ENCODE results near the gene TLL2.
A peak's percentile ranks its signal among the peaks of the same experiment; 100 is the strongest.
"Not testable (repeated sequence)": the region's sequence is repeated elsewhere in the genome, so short reads cannot be mapped to it uniquely, and the experiment has no call there.

The TLL2 gene

DNA sequence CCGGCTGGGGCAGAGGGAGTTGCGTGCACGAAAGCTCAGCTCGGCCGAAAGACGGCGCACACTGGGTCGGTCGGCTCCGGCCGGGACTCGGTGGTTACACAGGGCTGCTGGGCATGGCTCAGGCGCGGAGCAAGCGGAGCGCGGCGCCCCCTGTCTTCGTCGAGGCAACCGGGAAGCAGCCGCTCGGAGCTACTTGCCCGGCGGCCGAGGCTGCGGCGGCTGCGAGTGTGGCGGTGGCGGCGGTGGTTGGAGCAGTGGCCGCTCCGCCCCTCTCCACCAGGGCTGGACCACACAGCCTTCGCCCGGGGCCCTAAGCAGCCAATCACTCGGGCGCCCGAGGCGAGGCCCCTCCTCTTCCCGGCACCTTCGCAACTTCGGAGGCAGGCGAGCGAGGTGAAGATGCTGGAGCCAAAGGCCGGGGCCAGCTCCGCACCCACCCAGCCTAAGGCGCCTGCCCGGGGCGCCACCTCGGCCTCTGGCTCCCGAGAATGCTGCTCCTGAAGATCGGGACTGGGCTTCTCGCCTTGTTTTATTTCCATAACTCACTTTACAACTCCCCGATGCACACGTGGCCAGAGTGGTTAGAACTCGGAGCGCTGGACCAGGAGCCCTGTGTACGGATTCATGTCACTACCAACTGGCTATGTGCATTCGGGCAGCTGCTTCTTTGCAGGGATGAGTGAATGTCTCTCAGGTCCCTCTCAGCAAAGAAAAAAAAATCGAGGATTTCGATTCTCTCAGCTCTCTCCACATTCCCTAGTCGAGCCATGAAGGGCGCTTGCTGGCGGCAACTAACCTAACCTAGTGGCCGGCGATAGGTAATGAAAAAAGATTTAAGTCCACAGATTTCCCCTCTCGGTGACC lies at the start of gene TLL2:
Gene TLL2 (minus strand): TSS at position 229 of the 864 bp plus-strand sequence. CDS start 241 bp downstream, outside the sequence.
- peak; percentile 36 for DNase-seq (ENCODE audit: low spot score)

DNA sequence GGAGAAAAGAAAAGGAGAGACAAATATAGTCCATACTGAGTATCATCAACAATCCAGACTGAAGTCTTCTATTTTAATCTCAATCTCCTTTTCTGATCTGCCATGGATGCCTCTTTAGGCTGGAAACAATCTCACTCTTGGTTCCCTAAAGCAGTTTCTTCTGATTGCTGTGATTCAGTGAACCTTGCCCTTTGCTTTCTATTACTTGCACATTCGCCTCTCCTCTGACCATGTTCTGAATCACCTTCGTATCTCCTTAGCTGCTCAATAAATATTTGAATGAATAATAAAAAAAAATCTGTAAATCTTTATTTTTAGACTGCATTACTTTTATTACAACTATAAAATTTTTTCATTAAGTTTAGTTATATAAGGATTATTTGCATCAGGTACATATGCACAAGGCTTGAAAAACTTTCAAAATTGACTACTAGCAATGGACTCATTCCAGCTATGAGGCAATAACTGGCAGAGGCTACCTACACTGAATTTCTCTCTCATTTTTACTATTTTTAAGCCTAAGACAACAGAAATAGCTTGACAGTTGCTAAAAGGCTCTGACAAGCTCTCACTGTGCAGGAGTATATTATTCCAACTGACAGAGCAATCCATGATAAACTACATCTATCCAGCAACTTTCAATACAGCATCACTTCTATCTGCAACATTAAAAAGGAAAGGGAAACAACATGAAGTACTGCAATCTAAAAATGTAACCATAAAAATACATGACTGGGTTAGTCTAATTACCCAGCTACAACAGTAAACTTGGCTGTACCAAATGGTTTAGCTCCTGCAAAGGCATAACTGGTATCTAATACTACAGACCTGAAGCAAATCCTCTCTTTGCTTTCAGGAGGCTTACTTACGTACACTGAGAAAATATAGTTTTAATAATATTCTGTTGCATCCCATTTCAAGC lies 47.5 kb upstream of the TLL2 start:
- no peak for DNase-seq (ENCODE audit: low spot score)

DNA sequence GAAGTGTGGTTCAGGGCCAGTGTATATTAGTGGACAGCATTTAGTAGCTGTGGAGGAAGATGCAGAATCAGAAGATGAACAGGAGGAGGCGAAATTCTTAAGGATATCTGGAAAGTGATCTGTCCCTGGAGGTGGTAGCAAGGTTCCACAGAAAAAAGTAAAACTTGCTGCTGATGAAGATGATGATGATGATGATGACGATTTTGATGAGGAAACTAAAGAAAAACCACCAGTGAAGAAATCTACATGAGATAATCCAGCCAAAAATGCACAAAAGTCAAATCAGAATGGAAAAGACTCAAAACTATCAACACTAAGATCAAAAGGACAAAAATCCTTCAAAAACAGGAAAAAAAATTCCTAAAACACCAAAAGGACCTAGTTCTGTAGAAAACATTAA lies 46.8 kb upstream of the TLL2 start:
- DNase-seq (ENCODE audit: low spot score), result no peak

DNA sequence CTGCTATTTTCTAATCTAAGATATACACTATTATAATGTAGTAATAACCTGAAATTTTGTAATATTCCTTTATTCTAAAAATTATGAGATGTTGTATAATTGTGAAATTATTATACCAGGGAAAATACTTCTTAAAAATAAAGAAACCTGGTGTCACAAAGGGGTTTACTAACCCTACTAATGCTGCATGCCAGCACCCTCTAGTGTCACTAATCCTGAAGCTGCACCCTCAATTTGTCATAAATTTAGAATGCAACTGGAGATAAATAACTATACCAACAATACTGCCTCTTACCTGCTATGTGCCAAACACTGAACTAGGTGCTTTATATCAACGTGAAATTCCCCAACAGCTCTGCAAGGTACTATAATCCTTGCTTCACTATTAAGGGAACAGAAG lies 42.3 kb upstream of the TLL2 start:
- no peak for DNase-seq (ENCODE audit: low spot score)

DNA sequence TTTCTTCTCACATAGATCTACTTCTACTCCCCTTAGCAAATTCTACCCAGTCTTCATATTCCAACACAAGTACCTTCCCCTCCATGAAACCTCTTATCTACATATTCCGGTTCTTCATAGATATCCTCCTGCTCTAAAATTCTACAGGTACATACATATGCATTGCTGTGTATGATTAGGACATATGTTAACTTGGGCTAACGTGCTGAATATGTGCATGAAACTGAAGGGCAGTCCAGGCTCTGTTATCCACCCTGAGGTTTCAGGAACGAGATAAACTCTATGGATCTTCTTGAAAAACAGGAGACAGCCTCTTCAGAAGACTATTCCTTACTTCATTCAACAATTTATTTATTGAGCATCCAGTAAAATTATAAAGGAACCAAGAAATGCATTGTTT lies 41.6 kb upstream of the TLL2 start:
- DNase-seq (ENCODE audit: low spot score), result no peak

DNA sequence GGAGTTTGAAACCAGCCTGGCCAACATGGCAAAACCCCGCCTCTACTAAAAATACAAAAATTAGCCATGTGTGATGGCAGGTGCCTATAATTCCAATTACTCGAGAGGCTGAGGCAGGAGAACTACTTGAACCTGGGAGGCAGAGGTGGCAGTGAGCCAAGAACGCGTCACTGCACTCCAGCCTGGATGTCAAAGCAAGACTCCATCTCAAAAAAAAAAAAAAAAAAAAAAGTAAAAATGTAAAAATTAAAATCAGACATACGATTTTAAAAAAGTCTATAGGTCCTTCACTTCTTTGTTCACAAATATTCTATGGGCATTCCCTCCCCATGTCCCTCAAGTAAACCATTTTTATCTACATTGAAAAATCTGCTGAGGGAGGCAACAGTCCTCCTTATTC lies 34.9 kb upstream of the TLL2 start:
- no peak for DNase-seq (ENCODE audit: low spot score)

DNA sequence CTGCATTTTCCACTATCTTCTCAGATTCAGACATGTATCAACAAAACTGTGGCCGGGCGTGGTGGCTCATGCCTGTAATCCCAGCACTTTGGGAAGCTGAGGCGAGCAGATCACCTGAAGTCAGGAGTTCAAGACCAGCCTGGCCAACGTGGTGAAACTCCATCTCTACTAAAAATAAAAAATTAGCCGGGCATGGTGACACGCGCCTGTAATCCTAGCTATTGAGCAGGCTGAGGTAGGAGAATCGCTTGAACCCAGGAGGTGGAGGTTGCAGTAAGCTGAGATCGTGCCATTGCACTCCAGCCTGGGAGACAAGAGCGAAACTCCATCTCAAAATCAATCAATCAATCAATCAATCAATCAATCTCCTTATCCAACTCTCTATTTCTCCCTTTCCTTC lies 31.8 kb upstream of the TLL2 start:
- not testable (repeated sequence) for DNase-seq (ENCODE audit: low spot score)

DNA sequence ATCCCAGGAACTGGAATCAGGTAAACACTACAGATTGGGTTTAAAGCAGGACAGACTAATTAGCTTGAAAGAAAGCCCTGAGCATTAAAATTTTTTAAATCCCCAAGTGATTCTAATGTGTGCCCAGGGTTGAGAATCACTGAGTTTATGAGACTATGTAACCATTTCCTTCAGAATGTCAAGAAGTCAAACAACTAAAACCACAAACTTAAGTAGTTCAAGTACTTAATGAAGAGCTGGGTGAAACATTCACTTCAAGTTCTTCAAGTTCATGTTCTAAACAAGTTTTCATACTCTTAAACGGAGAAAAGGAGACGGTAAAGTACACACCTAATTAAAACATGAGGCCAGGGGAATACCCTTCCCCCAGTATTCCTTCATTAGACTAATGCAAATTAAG lies 28.2 kb upstream of the TLL2 start:
- DNase-seq (ENCODE audit: low spot score), result no peak

DNA sequence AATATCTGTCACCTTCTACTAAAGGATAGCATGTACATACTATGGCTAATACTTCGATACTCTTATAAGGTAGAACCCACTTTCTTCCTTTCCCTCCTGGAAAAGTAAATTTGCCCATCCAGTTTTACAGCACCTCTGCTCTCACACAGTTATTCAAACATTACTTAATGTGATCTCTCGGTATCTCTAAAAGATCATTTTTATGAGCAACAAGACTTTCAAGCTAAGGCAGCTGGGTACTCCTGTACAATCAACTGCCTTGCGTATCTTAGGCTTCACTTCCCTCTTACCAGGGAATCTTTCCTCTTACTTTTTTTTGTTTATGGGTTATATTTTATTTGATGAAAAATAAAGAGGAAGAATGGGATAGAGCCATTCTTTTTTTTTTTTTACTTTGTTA lies 26.5 kb upstream of the TLL2 start:
- no peak for DNase-seq (ENCODE audit: low spot score)

DNA sequence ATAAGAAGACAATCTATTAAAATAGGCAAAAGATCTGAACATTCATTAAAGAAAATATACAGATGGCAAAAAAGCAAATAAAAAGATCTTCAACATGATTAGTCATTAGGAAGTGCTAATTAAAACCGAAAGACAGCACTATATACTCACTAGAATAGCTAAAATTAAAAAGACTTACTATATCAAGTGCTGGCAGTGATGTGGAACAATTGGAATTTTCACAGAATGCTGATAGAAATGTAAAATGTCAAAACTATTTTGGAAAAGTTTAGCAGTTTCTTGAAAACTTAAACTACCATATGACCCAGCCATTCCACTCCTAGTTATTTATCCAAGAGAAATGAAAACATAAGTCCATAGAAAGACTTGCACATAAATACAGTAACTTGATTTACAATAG lies 25.0 kb upstream of the TLL2 start:
- no peak for DNase-seq (ENCODE audit: low spot score)

DNA sequence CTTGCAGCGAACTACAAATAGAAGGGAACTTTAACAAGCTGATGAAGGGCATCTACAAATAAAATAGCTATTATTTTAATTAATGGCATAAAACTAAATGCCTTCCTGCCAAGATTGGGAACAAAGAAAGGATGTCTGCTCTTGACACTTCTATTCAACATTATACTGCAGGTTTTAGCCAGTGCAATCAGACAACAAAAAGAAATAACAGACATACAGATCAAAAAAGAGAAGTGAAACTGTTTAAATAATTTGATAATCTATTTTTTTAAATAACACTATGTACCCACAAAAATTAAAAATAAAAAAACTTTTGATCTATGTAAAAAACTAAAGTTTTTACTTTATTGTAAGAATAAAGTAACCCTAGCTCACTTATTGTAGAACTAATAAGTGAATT lies 22.4 kb upstream of the TLL2 start:
- DNase-seq (ENCODE audit: low spot score), result no peak

DNA sequence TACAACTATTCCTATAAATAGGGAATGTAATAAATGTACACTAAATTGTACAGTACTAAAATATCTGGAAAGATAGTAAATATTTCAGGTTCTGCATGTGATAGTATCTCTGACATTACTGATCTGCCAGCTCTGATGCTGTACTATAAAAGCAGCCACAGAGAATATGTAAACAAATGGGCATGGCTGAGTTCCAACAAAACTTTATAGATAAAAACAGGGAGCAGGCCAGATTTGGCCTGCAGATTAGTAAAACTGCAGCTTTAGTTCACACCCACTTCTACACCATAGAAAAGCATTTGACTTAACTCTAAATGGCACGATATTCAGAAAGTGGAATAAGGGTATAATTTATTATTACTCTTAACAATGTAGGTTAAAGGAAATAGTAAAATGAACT lies 18.8 kb upstream of the TLL2 start:
- no peak for DNase-seq (ENCODE audit: low spot score)

DNA sequence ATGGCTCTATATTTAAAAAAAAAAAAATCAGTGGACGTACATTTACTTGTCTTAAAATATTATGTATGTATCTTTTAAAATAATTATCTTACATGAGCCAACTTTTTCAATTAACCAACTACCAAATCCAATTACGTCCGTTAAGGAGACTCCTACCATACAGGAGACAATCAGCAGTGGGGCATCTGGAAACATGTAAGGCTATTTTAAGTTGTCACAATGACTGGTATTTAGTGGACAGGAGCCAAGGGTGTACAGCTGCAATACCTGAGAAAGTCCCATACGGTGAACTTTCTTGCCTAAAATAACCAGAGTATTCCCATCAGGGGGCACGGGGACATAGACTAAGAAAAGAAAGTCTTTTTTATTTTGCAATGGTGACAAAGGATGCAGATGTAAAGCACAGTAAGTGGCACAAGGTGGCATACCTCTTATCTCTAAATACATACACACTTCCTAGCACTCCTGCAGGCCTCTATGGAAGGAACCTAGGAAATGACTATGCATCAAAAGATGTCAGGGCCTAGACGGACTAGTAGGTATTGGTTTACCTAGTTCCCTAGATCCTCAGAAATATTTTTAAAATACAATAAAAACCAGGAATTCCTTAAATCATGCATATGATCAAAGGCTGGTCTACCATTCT lies 16.0 kb upstream of the TLL2 start:
- DNase-seq (ENCODE audit: low spot score), result no peak

DNA sequence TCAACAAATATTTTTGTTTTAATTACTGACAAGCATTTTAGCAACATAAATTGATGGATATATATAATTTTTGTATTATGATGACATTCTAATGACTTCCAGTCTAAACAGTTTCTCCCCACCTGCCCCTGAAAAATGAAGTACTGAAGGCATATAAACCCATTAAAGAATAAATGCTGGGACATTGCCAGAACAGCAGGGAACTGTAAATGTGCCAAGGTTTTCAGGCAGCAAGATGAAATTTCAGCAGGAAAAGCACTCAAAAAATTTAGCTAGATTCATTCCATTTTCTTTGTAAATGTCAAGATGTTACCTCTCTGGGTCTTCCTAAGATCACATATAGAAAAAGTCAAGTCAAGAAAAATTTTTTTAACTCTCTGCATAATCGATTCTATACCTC lies 11.0 kb upstream of the TLL2 start:
- no peak for DNase-seq (ENCODE audit: low spot score)

DNA sequence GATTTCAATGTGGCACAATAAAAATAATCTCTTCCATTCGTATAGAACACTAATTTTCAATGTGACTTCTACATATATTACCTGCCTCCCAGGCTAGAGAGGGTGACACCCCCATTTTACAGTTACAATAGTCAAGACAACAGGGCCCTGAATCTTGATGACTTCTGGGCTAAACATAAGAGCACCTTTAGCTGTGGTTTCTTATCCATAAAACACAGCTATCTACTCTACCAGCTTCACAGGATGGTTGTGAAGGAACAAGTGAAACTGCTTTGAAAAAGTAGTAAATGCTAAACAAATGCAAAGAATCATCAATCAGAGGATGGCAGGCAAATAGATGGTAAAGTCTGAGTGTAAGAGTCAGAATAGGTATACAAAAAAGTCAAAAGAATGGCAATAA lies 3.6 kb upstream of the TLL2 start:
- DNase-seq (ENCODE audit: low spot score), result no peak

DNA sequence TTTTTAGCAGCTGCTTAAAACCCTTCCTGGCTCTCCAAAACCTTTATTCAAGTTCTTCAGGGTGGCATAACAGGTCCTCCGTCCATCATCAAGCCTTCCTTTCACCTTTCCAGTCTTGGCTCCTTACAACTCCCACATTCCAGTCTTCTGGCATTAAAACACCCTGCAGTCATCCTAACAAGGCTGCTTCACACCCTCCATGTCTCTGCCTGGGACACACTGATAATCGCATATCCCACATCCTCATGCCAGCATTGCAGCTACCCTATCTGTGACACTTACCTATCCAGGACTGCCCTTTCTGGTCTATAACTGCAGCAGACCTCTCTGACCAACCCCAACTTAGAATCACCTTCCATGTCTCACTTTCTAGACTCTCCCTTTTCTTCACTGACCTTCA lies 2.6 kb upstream of the TLL2 start:
- no peak for DNase-seq (ENCODE audit: low spot score)

DNA sequence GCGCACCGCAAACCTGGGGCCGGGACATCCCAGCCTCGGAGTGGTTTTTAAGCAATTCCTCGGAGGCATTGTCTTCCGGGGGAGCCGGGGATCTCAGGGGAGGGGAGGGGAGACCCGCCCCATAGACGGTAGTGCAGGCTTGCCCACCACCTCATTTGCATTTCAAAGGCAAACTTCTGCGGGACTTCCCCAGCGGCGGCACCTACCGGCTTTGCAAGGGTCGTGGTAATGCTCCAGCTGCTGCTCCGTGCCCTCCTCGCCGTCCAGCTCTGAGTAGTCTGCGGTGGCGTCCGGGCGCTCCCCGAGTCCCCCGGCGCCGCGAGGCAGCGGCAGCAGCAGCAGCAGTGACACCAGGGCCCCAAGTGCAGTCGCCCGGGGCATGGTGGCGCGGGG lies 425 bp downstream of the TLL2 start:
- peak; percentile 14 for DNase-seq (ENCODE audit: low spot score)

DNA sequence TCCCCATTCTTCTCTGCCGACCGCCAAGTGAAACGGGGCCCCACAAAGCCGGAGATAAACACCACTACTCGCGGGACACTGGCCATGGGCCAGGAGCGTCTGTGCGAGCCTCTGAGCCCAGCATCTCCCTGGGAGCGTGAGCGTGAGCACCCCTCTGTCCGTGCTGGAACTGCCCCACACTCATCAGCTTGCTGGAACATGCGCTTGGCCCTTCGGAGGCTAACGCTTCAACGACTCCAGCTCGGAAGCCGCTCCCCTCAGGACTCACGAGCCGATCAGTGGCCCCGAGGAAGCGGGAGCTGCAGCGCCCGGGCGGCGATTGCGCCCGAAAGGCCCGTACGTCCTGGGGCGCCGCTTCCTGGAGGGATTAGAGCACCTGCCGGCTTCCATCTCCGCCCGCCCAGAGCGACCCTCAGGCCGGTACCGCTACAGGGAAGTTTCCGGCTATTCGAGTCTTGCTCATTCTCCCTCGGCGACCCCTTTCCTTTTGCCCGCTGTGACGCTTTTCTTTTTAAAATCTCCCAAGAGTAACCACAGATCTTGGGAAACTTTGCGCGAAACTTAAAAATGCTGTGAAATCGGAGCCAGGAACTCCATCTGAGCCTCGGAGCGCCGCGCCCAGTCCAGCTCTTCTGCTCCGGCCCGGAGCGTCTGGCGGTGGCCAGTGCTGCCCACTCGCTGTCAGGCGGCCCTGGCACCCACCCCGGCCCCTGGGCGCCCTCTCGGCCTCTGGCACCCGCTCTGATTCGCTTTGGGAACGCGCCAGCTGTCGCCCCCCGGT lies 1.0 kb downstream of the TLL2 start:
- no peak for DNase-seq (ENCODE audit: low spot score)

DNA sequence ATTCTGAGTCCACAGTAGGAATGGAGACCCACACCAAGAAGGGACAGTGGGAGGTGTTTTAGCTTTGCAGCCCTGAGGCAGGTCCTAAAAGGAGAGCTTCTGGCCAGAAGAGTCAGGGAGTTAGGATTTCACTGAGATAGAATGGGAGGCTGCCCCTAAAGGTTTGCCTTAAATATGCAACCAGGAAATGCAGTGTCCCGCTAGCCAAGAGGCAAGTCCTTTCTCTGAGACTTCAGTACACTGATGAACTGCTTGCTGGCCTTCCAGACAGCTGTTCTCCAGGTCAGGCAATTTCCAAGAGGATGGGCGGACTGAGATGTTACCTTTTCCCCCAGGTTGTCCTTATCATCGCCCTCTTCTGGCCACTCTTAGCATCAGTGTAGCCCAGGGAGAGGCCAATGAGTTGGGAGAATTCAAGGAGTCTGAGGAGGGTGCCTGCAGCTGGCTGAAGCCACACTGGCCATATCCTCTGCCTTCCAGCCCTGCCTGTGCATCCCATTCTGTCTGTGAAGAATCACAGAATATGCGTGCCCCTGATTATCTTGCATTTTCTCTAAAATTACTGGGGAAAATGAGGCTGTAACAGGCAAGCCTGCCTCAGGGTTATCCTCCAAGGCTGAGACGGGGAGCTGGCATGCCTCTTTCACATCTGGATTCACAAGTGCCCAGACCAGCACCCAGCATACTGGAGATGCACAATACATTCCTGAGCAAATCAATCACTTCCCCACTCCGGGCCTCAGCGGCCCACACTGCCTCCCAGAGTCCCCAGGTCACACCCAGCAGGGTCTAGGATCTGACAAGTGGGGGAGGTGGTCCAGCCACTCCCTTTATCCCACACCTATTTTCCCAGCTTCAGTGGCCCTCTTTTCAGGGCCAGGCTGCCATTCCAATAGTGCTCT lies 2.4 kb downstream of the TLL2 start:
- peak; percentile 8 for DNase-seq (ENCODE audit: low spot score)

DNA sequence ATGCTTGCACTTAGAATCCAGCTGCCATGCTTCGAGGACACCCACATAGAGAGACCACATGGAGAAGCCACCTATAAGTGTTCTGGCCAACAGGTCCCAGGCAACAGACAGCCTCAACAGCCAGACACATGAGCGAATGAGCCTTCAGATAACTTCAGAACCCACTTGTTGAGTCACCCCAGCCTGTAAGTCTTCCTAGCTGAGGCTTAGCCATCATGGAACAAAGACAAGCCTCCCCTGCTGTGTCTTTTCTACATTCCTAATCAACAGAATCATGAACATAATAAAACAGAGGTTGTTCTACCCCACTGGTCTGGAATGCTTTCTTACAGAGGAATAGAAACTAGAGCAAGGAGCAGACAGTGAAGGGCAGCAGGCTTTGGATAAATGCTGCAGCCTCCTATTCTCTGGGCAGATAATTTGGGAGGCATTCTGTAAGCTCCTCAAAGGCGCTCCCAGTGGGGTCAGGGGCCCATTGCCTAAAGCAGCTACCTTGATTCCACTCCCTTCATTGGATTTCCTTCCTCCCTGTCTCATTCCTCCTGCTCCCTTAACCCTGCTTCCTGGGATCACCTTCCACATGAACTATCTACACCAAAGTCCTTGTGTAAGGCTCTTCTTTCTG lies 4.6 kb downstream of the TLL2 start:
- DNase-seq (ENCODE audit: low spot score), result no peak
